HepG2 (cell line): ENCODE measurements around the gene TMEM184B. TPM values are rescaled to one million over a fixed set of nuclear protein-coding genes. Genes with fewer than 3 reads are reported as not detected.

Source experiments
- CERS6 ChIP-seq: sonication (generic); formaldehyde crosslinking; IDR thresholded peaks from 2 replicates; pipeline ENCODE4 v1.5.0; 2020; ENCODE audit warnings: missing genetic modification reagents
- DZIP1 ChIP-seq: sonication (generic); formaldehyde crosslinking; IDR thresholded peaks from 2 replicates; pipeline ENCODE4 v1.5.0; 2020; ENCODE audit warnings: mild to moderate bottlenecking, missing genetic modification reagents
- EED ChIP-seq: sonication (generic); formaldehyde crosslinking; IDR thresholded peaks from 2 replicates; pipeline ENCODE4 v1.5.0; 2020; ENCODE audit warnings: mild to moderate bottlenecking, missing genetic modification reagents
- ELF3 ChIP-seq: IDR thresholded peaks from 2 replicates; pipeline ENCODE4 v1.6.1; 2016; ENCODE audit warnings: missing genetic modification reagents, missing compliant biosample characterization
- HIC2 ChIP-seq: sonication (generic); formaldehyde crosslinking; IDR thresholded peaks from 2 replicates; pipeline ENCODE4 v1.9.0; 2022; ENCODE audit warnings: low read depth, missing genetic modification reagents
- IRF9 ChIP-seq: sonication (generic); formaldehyde crosslinking; IDR thresholded peaks from 2 replicates; pipeline ENCODE4 v1.8.0; 2022; ENCODE audit warnings: missing genetic modification reagents, mild to moderate bottlenecking, borderline replicate concordance
- KAT7 ChIP-seq: IDR thresholded peaks from 2 replicates; pipeline ENCODE4 v1.6.1; 2018; ENCODE audit warnings: borderline replicate concordance, missing compliant biosample characterization
- PHF21A ChIP-seq: sonication (generic); formaldehyde crosslinking; IDR thresholded peaks from 2 replicates; pipeline ENCODE4 v1.5.0; 2020; ENCODE audit warnings: mild to moderate bottlenecking, missing genetic modification reagents
- POLR2AphosphoS5 ChIP-seq: IDR thresholded peaks from 2 replicates; pipeline ENCODE4 v1.6.1; 2012; ENCODE audit warnings: low read depth, low read length
- SMAD1 ChIP-seq: sonication (generic); formaldehyde crosslinking; IDR thresholded peaks from 2 replicates; pipeline ENCODE4 v1.4.0; 2020; ENCODE audit warnings: missing genetic modification reagents, low read depth, mild to moderate bottlenecking, borderline replicate concordance
- TBX2 ChIP-seq: sonication (generic); formaldehyde crosslinking; IDR thresholded peaks from 2 replicates; pipeline ENCODE4 v1.5.0; 2020; ENCODE audit warnings: missing genetic modification reagents, mild to moderate bottlenecking, borderline replicate concordance
- TEAD3 ChIP-seq: optimal IDR thresholded peaks from 2 replicates; pipeline ENCODE3; 2016; ENCODE audit warnings: borderline replicate concordance
- ZBTB7A ChIP-seq: sonication (generic); formaldehyde crosslinking; IDR thresholded peaks from 2 replicates; pipeline ENCODE4 v1.8.0; 2022; ENCODE audit warnings: mild to moderate bottlenecking, missing genetic modification reagents
- ZGPAT ChIP-seq: IDR thresholded peaks from 2 replicates; pipeline ENCODE4 v1.6.1; 2016; ENCODE audit warnings: mild to moderate bottlenecking
- ZMYM2 ChIP-seq: sonication (generic); formaldehyde crosslinking; IDR thresholded peaks from 2 replicates; pipeline ENCODE4 v1.8.0; 2022; ENCODE audit warnings: mild to moderate bottlenecking, missing genetic modification reagents
- ZNF232 ChIP-seq: sonication (generic); formaldehyde crosslinking; IDR thresholded peaks from 2 replicates; pipeline ENCODE4 v1.4.0; 2020; ENCODE audit warnings: missing genetic modification reagents, borderline replicate concordance
- ZNF496 ChIP-seq: sonication (generic); formaldehyde crosslinking; IDR thresholded peaks from 2 replicates; pipeline ENCODE4 v1.8.1; 2023; ENCODE audit warnings: mild to moderate bottlenecking, moderate library complexity, missing genetic modification reagents; ENCODE audit not compliant: insufficient replicate concordance
- ZNF570 ChIP-seq: sonication (generic); formaldehyde crosslinking; IDR thresholded peaks from 2 replicates; pipeline ENCODE4 v1.4.0; 2020; ENCODE audit warnings: mild to moderate bottlenecking, missing genetic modification reagents, borderline replicate concordance
- ZNF615 ChIP-seq: sonication (generic); formaldehyde crosslinking; IDR thresholded peaks from 2 replicates; pipeline ENCODE4 v1.5.0; 2020; ENCODE audit warnings: mild to moderate bottlenecking, missing genetic modification reagents, borderline replicate concordance
- ZNF775 ChIP-seq: sonication (generic); formaldehyde crosslinking; IDR thresholded peaks from 2 replicates; pipeline ENCODE4 v1.4.0; 2020; ENCODE audit warnings: missing genetic modification reagents, mild to moderate bottlenecking, moderate library complexity, borderline replicate concordance
- ZSCAN25 ChIP-seq: sonication (generic); formaldehyde crosslinking; IDR thresholded peaks from 2 replicates; pipeline ENCODE4 v1.8.0; 2022; ENCODE audit warnings: mild to moderate bottlenecking, missing genetic modification reagents
- polyA plus RNA-seq, 8 experiments: library from polyadenylated mRNA; depleted of rRNA in 3 of 8; stranded (reverse) in 7 of 8; unstranded in 1 of 8; fragments of >200 nt; fragmentation: Illumina TruSeq in 4 of 8; extraction: Trizol in 4 of 8; gene quantifications; 2 replicates each; pipeline versions ENCODE4 v1.2.1 to v1.2.3, GENCODE V29; 2011 to 2016; ENCODE audit warnings: low read depth in 4 of 8, missing spikeins in 1 of 8, mixed read lengths in 1 of 8; ENCODE audit not compliant: insufficient read depth in 1 of 8
- total RNA-seq, 5 experiments: library from RNA; depleted of rRNA; stranded (reverse); fragments of >200 nt; fragmentation: Illumina TruSeq; extraction: Trizol; gene quantifications; 2 replicates each; pipeline ENCODE4 v1.2.3, GENCODE V29; 2016; ENCODE audit warnings: low read depth in 1 of 5

Gene TMEM184B
- total and polyA plus RNA-seq, 2 of the 13 experiments (the other 11 are each of a cell fraction or from before 2014, with no cell fraction given), result 15.9 to 16.0 TPM

GRCh38 chr22:38177926-38178604, 94.7 kb downstream of the TMEM184B start (continued):
- peak; percentile 84 for TF ChIP-seq HIC2
- TF ChIP-seq POLR2AphosphoS5, result no peak
- peak; percentile 97 for TF ChIP-seq ZMYM2 (CRISPR knock-in tag)
- no peak; the same call in 1 of the 2 replicates for TF ChIP-seq EED (CRISPR knock-in tag)
- TF ChIP-seq ZNF570, result no peak
- TF ChIP-seq ZGPAT (CRISPR knock-in tag), result peak; percentile 92
- peak; percentile 85 for TF ChIP-seq TBX2 (CRISPR knock-in tag)
- TF ChIP-seq DZIP1, result no peak
- no peak for TF ChIP-seq CERS6 (CRISPR knock-in tag)
- TF ChIP-seq ZNF496 (CRISPR knock-in tag), result no peak
- no peak for TF ChIP-seq ZNF775 (CRISPR knock-in tag)
- TF ChIP-seq SMAD1 (CRISPR knock-in tag), result no peak
- peak; percentile 6 for TF ChIP-seq PHF21A (CRISPR knock-in tag)
- peak; percentile 31; the same call in 1 of the 2 replicates for TF ChIP-seq KAT7 (CRISPR knock-in tag)
- no peak; the same call in 1 of the 2 replicates for TF ChIP-seq IRF9 (CRISPR knock-in tag)
- no peak for TF ChIP-seq ZNF615 (CRISPR knock-in tag)
- peak; percentile 94 for TF ChIP-seq TEAD3 (CRISPR knock-in tag)
- peak; percentile 78; the same call in 1 of the 2 replicates for TF ChIP-seq ELF3
- peak; percentile 83 for TF ChIP-seq ZSCAN25 (CRISPR knock-in tag)
- TF ChIP-seq ZBTB7A, result no peak; the same call in 1 of the 2 replicates
- peak; percentile 57; the same call in 1 of the 2 replicates for TF ChIP-seq ZNF232 (CRISPR knock-in tag)
